Islet of Langerhans (tissue), 1 donor: ENCODE measurements around the gene USH1C.

Source experiments
- FAIRE-seq: peaks from one replicate; lab custom pipeline; 2011; peaks lifted over from hg19 to GRCh38; lab: Jason Lieb, UNC

The USH1C gene

GRCh38 chr11:17525570-17525969, 18.6 kb downstream of the USH1C start:
- FAIRE-seq, result no peak

GRCh38 chr11:17524221-17524620, 20.0 kb downstream of the USH1C start:
- FAIRE-seq, result no peak

GRCh38 chr11:17522655-17523054, 21.6 kb downstream of the USH1C start:
- no peak for FAIRE-seq

- no peak for FAIRE-seq
These were observed 22.9 kb downstream of the USH1C start for GRCh38 chr11:17521106-17521900.

GRCh38 chr11:17519061-17519885, 24.9 kb downstream of the USH1C start:
- FAIRE-seq, result no peak

GRCh38 chr11:17518366-17518765, 25.9 kb downstream of the USH1C start:
- no peak for FAIRE-seq

- no peak for FAIRE-seq
These were observed 27.0 kb downstream of the USH1C start for GRCh38 chr11:17517186-17517585.

GRCh38 chr11:17516551-17517150, 27.6 kb downstream of the USH1C start:
- no peak for FAIRE-seq

GRCh38 chr11:17515443-17516176, 28.6 kb downstream of the USH1C start:
- FAIRE-seq, result no peak

- FAIRE-seq, result no peak
These were observed 29.7 kb downstream of the USH1C start for GRCh38 chr11:17514476-17514875.

- FAIRE-seq, result no peak
These were observed 30.4 kb downstream of the USH1C start for GRCh38 chr11:17513853-17514252.

GRCh38 chr11:17512101-17512500, 32.1 kb downstream of the USH1C start:
- FAIRE-seq, result no peak

- no peak for FAIRE-seq
These were observed 32.6 kb downstream of the USH1C start for GRCh38 chr11:17511571-17511970.

GRCh38 chr11:17510507-17511206, 33.6 kb downstream of the USH1C start:
- no peak for FAIRE-seq

- no peak for FAIRE-seq
These were observed 35.4 kb downstream of the USH1C start for GRCh38 chr11:17508791-17509190.

GRCh38 chr11:17508306-17508705, 35.9 kb downstream of the USH1C start:
- FAIRE-seq, result no peak

- FAIRE-seq, result no peak
These were observed 36.4 kb downstream of the USH1C start for GRCh38 chr11:17507773-17508172.

- no peak for FAIRE-seq
These were observed 37.3 kb downstream of the USH1C start for GRCh38 chr11:17506942-17507341.

- FAIRE-seq, result no peak
These were observed 37.9 kb downstream of the USH1C start for GRCh38 chr11:17506314-17506713.

- no peak for FAIRE-seq
These were observed 39.1 kb downstream of the USH1C start for GRCh38 chr11:17505146-17505545.

- FAIRE-seq, result peak; percentile 84
These were observed 39.7 kb downstream of the USH1C start for GRCh38 chr11:17504330-17505107.
